ENCODE measurements around the gene FHIT.
"Not testable (repeated sequence)": the region's sequence is repeated elsewhere in the genome, so short reads cannot be mapped to it uniquely, and the experiment has no call there.

DNA sequence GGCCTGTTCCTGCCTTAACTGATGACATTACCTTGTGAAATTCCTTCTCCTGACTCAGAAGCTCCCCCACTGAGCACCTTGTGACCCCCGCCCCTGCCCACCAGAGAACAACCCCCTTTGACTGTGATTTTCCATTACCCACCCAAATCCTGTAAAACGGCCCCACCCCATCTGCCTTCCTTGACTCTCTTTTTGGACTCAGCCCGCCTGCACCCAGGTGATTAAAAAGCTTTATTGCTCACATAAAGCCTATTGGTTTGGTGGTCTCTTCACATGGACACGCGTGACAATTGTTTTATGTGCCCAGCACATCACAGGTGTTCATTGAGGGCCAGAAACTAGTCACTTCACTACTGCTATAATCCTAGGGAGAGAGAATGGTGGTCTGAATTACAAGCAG is 1448.8 kb downstream of the FHIT start:
- TF ChIP-seq SP1 (IDR thresholded peaks at IDR 0.05); HNF4A (conservative IDR thresholded peaks at IDR 0.05); RXRA (IDR thresholded peaks at IDR 0.05); TAF1 (conservative IDR thresholded peaks at IDR 0.05); YY1 (IDR thresholded peaks at IDR 0.05); EGR1 (IDR thresholded peaks at IDR 0.05; ENCODE audit: low read depth in 2 of 2): not testable (repeated sequence)
- TF ChIP-seq, protein P1, sequence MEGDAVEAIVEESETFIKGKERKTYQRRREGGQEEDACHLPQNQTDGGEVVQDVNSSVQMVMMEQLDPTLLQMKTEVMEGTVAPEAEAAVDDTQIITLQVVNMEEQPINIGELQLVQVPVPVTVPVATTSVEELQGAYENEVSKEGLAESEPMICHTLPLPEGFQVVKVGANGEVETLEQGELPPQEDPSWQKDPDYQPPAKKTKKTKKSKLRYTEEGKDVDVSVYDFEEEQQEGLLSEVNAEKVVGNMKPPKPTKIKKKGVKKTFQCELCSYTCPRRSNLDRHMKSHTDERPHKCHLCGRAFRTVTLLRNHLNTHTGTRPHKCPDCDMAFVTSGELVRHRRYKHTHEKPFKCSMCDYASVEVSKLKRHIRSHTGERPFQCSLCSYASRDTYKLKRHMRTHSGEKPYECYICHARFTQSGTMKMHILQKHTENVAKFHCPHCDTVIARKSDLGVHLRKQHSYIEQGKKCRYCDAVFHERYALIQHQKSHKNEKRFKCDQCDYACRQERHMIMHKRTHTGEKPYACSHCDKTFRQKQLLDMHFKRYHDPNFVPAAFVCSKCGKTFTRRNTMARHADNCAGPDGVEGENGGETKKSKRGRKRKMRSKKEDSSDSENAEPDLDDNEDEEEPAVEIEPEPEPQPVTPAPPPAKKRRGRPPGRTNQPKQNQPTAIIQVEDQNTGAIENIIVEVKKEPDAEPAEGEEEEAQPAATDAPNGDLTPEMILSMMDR (IDR thresholded peaks at IDR 0.05; ENCODE audit: low read depth, low read length, missing input control) = not testable (repeated sequence)
- TF ChIP-seq, protein P2, sequence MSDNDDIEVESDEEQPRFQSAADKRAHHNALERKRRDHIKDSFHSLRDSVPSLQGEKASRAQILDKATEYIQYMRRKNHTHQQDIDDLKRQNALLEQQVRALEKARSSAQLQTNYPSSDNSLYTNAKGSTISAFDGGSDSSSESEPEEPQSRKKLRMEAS (IDR thresholded peaks at IDR 0.05) = not testable (repeated sequence)
- TF ChIP-seq, protein P3, sequence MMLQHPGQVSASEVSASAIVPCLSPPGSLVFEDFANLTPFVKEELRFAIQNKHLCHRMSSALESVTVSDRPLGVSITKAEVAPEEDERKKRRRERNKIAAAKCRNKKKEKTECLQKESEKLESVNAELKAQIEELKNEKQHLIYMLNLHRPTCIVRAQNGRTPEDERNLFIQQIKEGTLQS (IDR thresholded peaks at IDR 0.05) = not testable (repeated sequence)
- TF ChIP-seq, protein P4, sequence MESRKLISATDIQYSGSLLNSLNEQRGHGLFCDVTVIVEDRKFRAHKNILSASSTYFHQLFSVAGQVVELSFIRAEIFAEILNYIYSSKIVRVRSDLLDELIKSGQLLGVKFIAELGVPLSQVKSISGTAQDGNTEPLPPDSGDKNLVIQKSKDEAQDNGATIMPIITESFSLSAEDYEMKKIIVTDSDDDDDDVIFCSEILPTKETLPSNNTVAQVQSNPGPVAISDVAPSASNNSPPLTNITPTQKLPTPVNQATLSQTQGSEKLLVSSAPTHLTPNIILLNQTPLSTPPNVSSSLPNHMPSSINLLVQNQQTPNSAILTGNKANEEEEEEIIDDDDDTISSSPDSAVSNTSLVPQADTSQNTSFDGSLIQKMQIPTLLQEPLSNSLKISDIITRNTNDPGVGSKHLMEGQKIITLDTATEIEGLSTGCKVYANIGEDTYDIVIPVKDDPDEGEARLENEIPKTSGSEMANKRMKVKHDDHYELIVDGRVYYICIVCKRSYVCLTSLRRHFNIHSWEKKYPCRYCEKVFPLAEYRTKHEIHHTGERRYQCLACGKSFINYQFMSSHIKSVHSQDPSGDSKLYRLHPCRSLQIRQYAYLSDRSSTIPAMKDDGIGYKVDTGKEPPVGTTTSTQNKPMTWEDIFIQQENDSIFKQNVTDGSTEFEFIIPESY (IDR thresholded peaks at IDR 0.05) = not testable (repeated sequence)
- TF ChIP-seq, protein P5, sequence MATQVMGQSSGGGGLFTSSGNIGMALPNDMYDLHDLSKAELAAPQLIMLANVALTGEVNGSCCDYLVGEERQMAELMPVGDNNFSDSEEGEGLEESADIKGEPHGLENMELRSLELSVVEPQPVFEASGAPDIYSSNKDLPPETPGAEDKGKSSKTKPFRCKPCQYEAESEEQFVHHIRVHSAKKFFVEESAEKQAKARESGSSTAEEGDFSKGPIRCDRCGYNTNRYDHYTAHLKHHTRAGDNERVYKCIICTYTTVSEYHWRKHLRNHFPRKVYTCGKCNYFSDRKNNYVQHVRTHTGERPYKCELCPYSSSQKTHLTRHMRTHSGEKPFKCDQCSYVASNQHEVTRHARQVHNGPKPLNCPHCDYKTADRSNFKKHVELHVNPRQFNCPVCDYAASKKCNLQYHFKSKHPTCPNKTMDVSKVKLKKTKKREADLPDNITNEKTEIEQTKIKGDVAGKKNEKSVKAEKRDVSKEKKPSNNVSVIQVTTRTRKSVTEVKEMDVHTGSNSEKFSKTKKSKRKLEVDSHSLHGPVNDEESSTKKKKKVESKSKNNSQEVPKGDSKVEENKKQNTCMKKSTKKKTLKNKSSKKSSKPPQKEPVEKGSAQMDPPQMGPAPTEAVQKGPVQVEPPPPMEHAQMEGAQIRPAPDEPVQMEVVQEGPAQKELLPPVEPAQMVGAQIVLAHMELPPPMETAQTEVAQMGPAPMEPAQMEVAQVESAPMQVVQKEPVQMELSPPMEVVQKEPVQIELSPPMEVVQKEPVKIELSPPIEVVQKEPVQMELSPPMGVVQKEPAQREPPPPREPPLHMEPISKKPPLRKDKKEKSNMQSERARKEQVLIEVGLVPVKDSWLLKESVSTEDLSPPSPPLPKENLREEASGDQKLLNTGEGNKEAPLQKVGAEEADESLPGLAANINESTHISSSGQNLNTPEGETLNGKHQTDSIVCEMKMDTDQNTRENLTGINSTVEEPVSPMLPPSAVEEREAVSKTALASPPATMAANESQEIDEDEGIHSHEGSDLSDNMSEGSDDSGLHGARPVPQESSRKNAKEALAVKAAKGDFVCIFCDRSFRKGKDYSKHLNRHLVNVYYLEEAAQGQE (IDR thresholded peaks at IDR 0.05) = not testable (repeated sequence)

Data from liver (tissue), 3 donors.